Stomach smooth muscle (tissue), 2 donors: ENCODE data around the gene NFYC.
A peak's percentile ranks its signal among the peaks of the same experiment; 100 is the strongest.

Experiments
- H3K27ac ChIP-seq: one replicate; pipeline ENCODE4 v1.7.0; 2013; ENCODE audit warnings: mild to moderate bottlenecking, low read length, inconsistent platforms
- H3K27me3 ChIP-seq, 2 donors: one replicate each; pipeline ENCODE4 v1.7.0; 2013; ENCODE audit warnings: low read length in 2 of 2; ENCODE audit not compliant: insufficient read depth in 2 of 2, control insufficient read depth in 1 of 2
- H3K36me3 ChIP-seq, 2 donors: one replicate each; pipeline ENCODE4 v1.7.0; 2013; ENCODE audit warnings: low read length in 2 of 2; ENCODE audit not compliant: control insufficient read depth in 2 of 2, insufficient read depth in 2 of 2
- H3K4me1 ChIP-seq: one replicate; pipeline ENCODE4 v1.7.0; 2013; ENCODE audit warnings: low read length; ENCODE audit not compliant: control insufficient read depth, insufficient read depth
- H3K4me3 ChIP-seq, 2 donors: one replicate each; pipeline ENCODE4 v1.7.0; 2013; ENCODE audit warnings: low read length in 2 of 2
- H3K9ac ChIP-seq, 2 donors: one replicate each; pipeline ENCODE4 v1.7.0; 2013; ENCODE audit warnings: low read length in 2 of 2, mild to moderate bottlenecking in 1 of 2
- H3K9me3 ChIP-seq, 2 donors: one replicate each; pipeline ENCODE4 v1.7.0; 2013; ENCODE audit warnings: low read length in 2 of 2; ENCODE audit not compliant: control insufficient read depth in 2 of 2
- donor health status: healthy.
- donor health status: Pancreatic carcinoma.

The NFYC gene

DNA sequence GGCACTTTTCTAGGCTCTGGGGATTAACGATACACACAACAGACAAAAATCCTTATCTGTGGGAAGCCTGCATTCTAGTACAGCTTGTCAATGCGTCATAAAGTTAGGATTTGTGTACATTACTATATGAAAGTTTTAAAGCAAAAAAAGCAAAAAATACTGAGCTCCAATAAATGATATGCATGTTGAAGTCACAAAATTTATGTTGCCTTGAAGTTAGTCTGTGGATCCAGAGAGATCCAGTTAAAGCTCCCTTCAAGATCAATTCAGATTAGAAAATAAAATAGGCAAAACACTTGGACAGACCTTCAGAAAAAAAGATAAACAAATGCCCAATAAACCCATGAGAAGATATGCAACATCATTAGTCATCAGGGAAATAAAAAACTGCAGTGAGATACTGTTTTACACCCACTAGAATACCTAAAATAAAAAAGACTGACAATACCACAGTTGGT is 59.0 kb downstream of the NFYC start:
- Histone ChIP-seq H3K36me3 (peaks cover 42 to 46% of the 10 kb centered on the region in 2 donors), H3K9ac (no peak overlapping the region)

DNA sequence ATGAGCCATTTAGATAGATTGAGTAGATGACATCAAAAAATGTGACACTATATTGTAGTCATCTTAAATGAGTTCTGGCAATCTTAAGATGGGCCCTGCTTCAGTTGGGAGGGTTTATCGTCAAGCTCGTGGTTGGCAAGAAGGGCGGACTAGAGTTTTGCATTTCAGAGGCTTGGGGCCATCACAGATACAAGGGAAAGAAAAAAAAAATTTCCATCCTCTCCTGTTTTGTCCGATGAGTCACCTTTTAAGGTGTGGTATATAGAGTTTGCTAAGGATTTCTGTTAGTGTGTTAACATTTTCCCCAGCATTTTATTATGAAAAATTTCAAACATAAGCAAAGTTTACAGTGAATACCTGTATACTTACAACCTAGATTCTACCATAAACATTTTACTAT is 60.3 kb downstream of the NFYC start:
- peaks cover 7% of the 10 kb centered on the region for H3K4me1 ChIP-seq
- no peaks in the 10 kb centered on the region for H3K9me3 ChIP-seq
- no peak overlapping the region for H3K9ac ChIP-seq
- H3K27ac ChIP-seq, result no peak overlapping the region
- H3K27me3 ChIP-seq, result no peaks in the 10 kb centered on the region
- H3K36me3 ChIP-seq, result peaks cover 53 to 55% of the 10 kb centered on the region in 2 donors
- H3K4me3 ChIP-seq, result no peak overlapping the region

More for the DNA sequence above, 59.0 kb downstream of the NFYC start:
- Histone ChIP-seq H3K27ac (no peak overlapping the region), H3K4me1 (peaks cover 10% of the 10 kb centered on the region), H3K4me3 (no peak overlapping the region), H3K9me3 (no peaks in the 10 kb centered on the region), H3K27me3 (no peaks in the 10 kb centered on the region)

DNA sequence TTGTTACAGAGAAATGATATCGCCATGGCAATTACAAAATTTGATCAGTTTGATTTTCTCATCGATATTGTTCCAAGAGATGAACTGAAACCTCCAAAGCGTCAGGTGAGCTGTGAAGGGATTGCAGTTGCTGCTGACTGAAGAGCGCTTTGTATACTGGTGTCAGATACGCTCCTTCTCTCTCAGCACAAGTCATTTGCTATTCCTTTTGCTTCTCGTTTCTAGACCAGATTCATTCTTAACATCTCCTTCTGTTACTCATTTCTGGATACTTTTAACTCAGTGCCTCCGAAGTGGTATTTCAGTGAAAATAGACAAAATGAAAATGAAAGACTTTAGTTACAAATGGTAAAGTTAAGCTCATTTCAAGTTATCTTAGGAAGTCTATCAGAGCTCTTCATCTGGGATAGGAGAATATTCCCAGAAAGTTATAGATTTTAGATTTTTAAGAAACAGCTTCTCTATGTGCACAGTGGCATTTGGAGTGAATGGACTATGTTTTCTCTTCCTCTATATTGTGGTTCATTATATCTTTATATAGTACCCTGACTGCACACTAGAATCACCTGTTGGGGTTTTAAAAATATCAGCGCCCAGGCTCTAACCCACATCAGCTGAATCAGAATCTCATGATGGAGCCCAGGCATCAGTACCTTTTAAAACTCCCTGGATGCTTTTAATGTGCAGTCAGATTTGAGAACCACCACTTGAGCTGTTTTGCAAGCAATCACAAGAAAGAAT is 61.8 kb downstream of the NFYC start:
- Histone ChIP-seq H3K9me3 (no peaks in the 10 kb centered on the region), H3K4me1 (peaks cover 19% of the 10 kb centered on the region), H3K4me3 (no peak overlapping the region), H3K36me3 (peaks cover 61 to 66% of the 10 kb centered on the region in 2 donors), H3K9ac (no peak overlapping the region), H3K27ac (no peak overlapping the region), H3K27me3 (no peaks in the 10 kb centered on the region)

DNA sequence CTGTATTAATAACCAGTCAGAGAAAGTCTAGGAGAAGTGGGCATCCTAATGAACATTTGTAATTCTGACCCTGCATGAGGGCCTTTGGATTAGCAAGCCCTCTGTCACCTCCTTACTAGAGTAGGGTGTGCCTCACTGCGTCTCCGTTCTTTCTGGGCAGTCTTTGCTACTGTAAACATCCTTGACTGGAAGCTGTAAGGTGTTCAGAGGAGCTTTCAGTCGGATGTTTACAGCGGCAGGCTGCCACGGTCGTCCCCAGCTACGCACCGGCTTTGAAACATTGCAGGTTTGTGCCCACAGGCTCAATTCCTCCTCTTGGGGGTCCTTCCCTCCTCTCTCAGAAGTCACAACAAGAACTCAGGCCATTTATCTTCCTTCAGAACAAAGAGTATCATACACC is 62.7 kb downstream of the NFYC start:
- Histone ChIP-seq H3K9ac (no peak overlapping the region), H3K9me3 (no peaks in the 10 kb centered on the region), H3K4me1 (peaks cover 20% of the 10 kb centered on the region), H3K4me3 (no peak overlapping the region), H3K27ac (no peak overlapping the region), H3K36me3 (peaks cover 55 to 64% of the 10 kb centered on the region in 2 donors), H3K27me3 (no peaks in the 10 kb centered on the region)

DNA sequence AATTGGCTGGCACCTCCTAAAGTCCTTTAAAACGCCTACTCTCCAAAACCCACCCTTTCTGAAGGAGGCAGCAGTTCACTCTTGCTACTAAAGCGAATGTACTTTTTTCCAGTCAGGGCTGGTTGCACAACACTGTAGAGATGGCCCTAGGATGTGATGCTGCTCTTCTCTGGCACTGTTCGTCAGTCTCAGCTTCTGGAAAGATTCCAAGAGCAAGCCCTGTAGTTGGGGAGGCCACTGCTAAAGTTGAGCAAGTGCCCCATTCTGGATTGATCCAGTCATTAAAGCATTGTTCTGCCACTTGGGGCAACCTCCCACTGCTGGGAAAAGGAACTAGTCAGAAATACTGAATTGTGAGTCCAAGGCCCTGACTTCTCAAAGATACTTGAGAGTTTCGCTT is 63.6 kb downstream of the NFYC start:
- Histone ChIP-seq H3K4me3 (no peak overlapping the region), H3K27me3 (no peaks in the 10 kb centered on the region), H3K9ac (no peak overlapping the region), H3K27ac (no peak overlapping the region), H3K9me3 (no peaks in the 10 kb centered on the region), H3K36me3 (peaks cover 54 to 63% of the 10 kb centered on the region in 2 donors), H3K4me1 (peaks cover 20% of the 10 kb centered on the region)

DNA sequence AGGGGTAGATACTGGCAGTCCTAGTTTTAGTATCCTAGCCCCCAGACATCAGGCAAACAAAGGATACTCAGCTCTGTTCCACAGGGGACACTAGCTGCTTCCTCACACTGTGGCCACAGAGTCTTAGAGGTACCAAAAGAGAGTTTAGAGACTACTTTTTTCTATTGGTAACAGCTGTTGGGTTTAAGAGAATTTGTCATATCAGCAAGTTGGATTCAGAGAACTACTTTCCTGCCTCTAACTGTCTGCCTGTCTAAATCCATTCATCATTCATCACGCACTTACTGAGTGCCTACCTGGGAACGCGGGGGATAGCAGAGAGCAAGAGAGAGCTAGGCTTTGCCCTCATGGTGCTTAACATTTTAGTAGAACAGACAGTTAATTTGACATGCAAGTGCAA is 65.0 kb downstream of the NFYC start:
- H3K36me3 ChIP-seq, result peaks cover 59 to 70% of the 10 kb centered on the region in 2 donors

DNA sequence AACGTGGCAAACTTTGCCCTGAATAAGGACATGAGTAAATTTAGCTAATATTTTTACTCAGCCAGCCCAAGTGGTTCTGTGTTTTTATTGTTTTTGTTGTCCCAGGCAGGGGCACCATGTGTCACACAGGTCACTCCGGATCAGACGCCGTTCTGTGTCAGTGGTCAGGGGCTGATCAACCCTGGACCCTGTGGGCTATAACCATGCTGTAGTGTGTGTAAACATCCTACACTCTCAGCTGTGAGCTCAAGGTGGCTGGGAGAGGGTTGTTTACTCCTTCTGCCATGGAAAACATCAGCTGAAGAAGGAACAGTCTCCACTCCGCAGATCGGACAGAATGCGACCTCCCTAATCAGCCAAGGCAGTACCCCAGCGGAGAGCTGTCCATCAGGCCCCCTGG is 65.6 kb downstream of the NFYC start:
- H3K27me3 ChIP-seq, result no peaks in the 10 kb centered on the region
- H3K4me1 ChIP-seq, result peaks cover 20% of the 10 kb centered on the region
- H3K9ac ChIP-seq, result no peak overlapping the region
- H3K4me3 ChIP-seq, result no peak overlapping the region
- no peaks in the 10 kb centered on the region for H3K9me3 ChIP-seq
- peaks cover 57 to 73% of the 10 kb centered on the region in 2 donors for H3K36me3 ChIP-seq
- peak overlapping the region; percentile 55 for H3K27ac ChIP-seq

More for the DNA sequence above, 65.0 kb downstream of the NFYC start:
- Histone ChIP-seq H3K4me1 (peaks cover 20% of the 10 kb centered on the region), H3K9ac (no peak overlapping the region), H3K27me3 (no peaks in the 10 kb centered on the region), H3K9me3 (no peaks in the 10 kb centered on the region), H3K27ac (no peak overlapping the region), H3K4me3 (no peak overlapping the region)

DNA sequence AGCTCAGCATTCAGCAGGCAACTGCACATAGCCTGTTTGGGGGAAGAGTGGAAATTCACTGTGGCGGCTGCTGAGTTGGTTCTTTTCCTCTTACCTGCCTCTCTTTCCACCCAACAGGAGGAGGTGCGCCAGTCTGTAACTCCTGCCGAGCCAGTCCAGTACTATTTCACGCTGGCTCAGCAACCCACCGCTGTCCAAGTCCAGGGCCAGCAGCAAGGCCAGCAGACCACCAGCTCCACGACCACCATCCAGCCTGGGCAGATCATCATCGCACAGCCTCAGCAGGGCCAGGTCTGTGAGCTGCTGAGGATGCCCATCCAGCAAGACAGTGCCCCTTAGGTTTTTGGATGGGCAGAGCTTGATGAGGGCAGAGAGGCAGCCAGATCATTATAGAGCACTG is 66.5 kb downstream of the NFYC start:
- peaks cover 20% of the 10 kb centered on the region for H3K4me1 ChIP-seq
- H3K9me3 ChIP-seq, result no peaks in the 10 kb centered on the region
- no peaks in the 10 kb centered on the region for H3K27me3 ChIP-seq
- H3K27ac ChIP-seq, result peak overlapping the region; percentile 55
- peaks cover 58 to 74% of the 10 kb centered on the region in 2 donors for H3K36me3 ChIP-seq
- peak overlapping the region; percentile 36 to 46 for H3K9ac ChIP-seq
- H3K4me3 ChIP-seq, result no peak overlapping the region

DNA sequence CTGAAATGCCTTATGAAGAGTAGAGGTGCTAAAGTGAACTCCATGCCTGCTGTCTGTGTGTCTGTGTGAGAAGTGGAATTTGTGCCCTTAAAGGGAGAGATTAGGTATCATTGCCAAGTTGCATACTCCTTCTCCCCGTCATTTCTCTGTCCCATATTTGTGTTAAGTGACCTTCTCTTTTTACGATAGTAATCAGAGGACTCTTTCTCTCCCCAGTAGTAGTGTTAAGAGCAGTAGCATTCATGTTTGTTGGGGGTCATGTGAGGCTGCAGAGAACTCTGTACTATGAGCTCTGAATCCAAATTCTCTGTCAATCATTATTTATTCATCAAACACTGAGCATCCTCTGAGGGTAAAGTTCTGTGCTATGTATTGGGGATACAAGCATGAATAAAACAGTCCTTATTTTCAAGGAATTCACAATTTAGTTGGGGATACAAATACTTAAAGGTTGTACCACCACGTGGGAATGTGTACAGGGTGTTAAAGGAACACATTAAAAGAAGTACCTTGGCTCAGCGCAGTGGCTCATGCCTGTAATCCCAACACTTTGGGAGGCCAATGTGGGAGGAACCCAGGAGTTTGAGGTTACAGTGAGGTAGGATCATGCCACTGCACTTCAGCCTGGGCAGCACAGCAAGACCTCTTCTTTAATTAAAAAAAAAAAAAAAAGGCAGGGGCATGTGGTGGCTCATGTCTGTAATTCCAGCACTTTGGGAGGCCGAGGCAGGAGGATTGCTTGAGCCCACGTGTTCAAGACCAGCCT is 67.3 kb downstream of the NFYC start:
- Histone ChIP-seq H3K27me3 (no peaks in the 10 kb centered on the region), H3K36me3 (peaks cover 54 to 71% of the 10 kb centered on the region in 2 donors), H3K27ac (peak overlapping the region; percentile 55), H3K9me3 (no peaks in the 10 kb centered on the region), H3K4me3 (no peak overlapping the region), H3K4me1 (peaks cover 20% of the 10 kb centered on the region), H3K9ac (peak overlapping the region in 1 of 2 donors; percentile 13)

DNA sequence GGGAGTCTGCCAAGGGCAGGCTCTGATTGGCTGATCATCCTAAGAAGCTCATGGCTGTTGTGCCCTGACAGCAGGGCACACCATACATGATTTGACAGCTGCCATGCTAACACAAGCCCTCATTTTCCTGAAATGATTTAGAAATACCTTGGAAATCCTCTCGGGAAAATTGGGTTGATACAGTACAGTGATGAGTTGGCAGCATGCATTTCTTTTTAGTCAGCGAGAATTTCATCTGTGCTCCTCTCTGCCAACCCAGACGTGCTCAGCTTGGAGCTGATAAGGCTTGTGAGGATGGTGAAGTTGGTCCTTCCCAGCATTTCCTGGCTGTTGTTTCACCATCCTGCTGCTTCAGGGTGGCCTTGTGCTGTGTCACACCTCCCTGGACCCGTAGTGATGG is 69.5 kb downstream of the NFYC start:
- no peaks in the 10 kb centered on the region for H3K27me3 ChIP-seq
- peaks cover 56 to 67% of the 10 kb centered on the region in 2 donors for H3K36me3 ChIP-seq
- no peaks in the 10 kb centered on the region for H3K9me3 ChIP-seq
- no peak overlapping the region for H3K9ac ChIP-seq
- no peak overlapping the region for H3K27ac ChIP-seq
- peaks cover 13% of the 10 kb centered on the region for H3K4me1 ChIP-seq
- no peak overlapping the region for H3K4me3 ChIP-seq
